ENCODE results near the gene GUCA1A. TPM values are rescaled to one million over a fixed set of nuclear protein-coding genes. Genes with fewer than 3 reads are reported as not detected.
"Not testable (repeated sequence)": the region's sequence is repeated elsewhere in the genome, so short reads cannot be mapped to it uniquely, and the experiment has no call there.

GUCA1A gene
- polyA plus RNA-seq, 12 donors: 0.12 to 0.84 (median 0.15) TPM; not detected in 8

- no peak for DNase-seq
Measured at GRCh38 chr6:42204768-42205282, 31.7 kb downstream of the GUCA1A start.

- not testable (repeated sequence) for DNase-seq
Measured at GRCh38 chr6:42207559-42207958, 34.4 kb downstream of the GUCA1A start.

- no peak for DNase-seq
Measured at GRCh38 chr6:42210551-42210950, 37.4 kb downstream of the GUCA1A start.

GRCh38 chr6:42211726-42212125 lies 38.6 kb downstream of the GUCA1A start:
- DNase-seq: no peak

- no peak for DNase-seq
Measured at GRCh38 chr6:42212442-42212841, 39.3 kb downstream of the GUCA1A start.

GRCh38 chr6:42216495-42216894 lies 43.3 kb downstream of the GUCA1A start:
- DNase-seq: not testable (repeated sequence)

GRCh38 chr6:42217157-42217518 lies 44.0 kb downstream of the GUCA1A start:
- DNase-seq: no peak

- DNase-seq: peak; percentile 93
Measured at GRCh38 chr6:42217519-42218367, 44.6 kb downstream of the GUCA1A start, which contains the start of gene MRPS10. Gene MRPS10, minus strand, starts transcription at chr6:42217861. Its CDS starts 12 bp downstream, at chr6:42217849.

- no peak for DNase-seq
Measured at GRCh38 chr6:42220807-42221206, 47.6 kb downstream of the GUCA1A start.

- DNase-seq: no peak
Measured at GRCh38 chr6:42221546-42221945, 48.4 kb downstream of the GUCA1A start.

- DNase-seq: no peak
Measured at GRCh38 chr6:42222448-42222847, 49.3 kb downstream of the GUCA1A start.

- no peak for DNase-seq
Measured at GRCh38 chr6:42224222-42225028, 51.3 kb downstream of the GUCA1A start.

- DNase-seq: no peak
Measured at GRCh38 chr6:42225029-42225339, 51.8 kb downstream of the GUCA1A start.

GRCh38 chr6:42225419-42225818 lies 52.3 kb downstream of the GUCA1A start:
- no peak for DNase-seq

GRCh38 chr6:42226161-42226611 lies 53.0 kb downstream of the GUCA1A start:
- no peak for DNase-seq

- no peak for DNase-seq
Measured at GRCh38 chr6:42226645-42227143, 53.5 kb downstream of the GUCA1A start.

GRCh38 chr6:42227173-42227850 lies 54.1 kb downstream of the GUCA1A start:
- DNase-seq: no peak

GRCh38 chr6:42228305-42228704 lies 55.1 kb downstream of the GUCA1A start:
- no peak for DNase-seq
